ENCODE data around the gene OR5H2.

The OR5H2 gene

GRCh38 chr3:98269846-98270245, 12.5 kb upstream of the OR5H2 start:
- Histone ChIP-seq H3K27me3 (ENCODE audit: insufficient read depth, poor library complexity, severe bottlenecking) (no peaks in the 10 kb centered on the region), H3K27ac (ENCODE audit: poor library complexity, severe bottlenecking) (no peak overlapping the region), H3K4me3 (ENCODE audit: severe bottlenecking) (no peak overlapping the region), H3K9me3 (ENCODE audit: severe bottlenecking) (no peaks in the 10 kb centered on the region), H3K4me1 (ENCODE audit: insufficient read depth, poor library complexity, severe bottlenecking) (no peaks in the 10 kb centered on the region), H3K36me3 (ENCODE audit: low read depth) (no peaks in the 10 kb centered on the region)
- no peak for DNase-seq (ENCODE audit: low spot score)
- no peak for ATAC-seq (ENCODE audit: low read depth)
- no peak for TF ChIP-seq CTCF (IDR thresholded peaks at IDR 0.05; ENCODE audit: poor library complexity, severe bottlenecking)

GRCh38 chr3:98272126-98272525, 10.2 kb upstream of the OR5H2 start:
- ATAC-seq (ENCODE audit: low read depth): no peak
- no peaks in the 10 kb centered on the region for H3K27me3 ChIP-seq (ENCODE audit: insufficient read depth, poor library complexity, severe bottlenecking)
- no peak for TF ChIP-seq CTCF (IDR thresholded peaks at IDR 0.05; ENCODE audit: poor library complexity, severe bottlenecking)
- H3K27ac ChIP-seq (ENCODE audit: poor library complexity, severe bottlenecking): no peak overlapping the region
- no peaks in the 10 kb centered on the region for H3K9me3 ChIP-seq (ENCODE audit: severe bottlenecking)
- no peak overlapping the region for H3K4me3 ChIP-seq (ENCODE audit: severe bottlenecking)
- DNase-seq (ENCODE audit: low spot score): no peak
- H3K4me1 ChIP-seq (ENCODE audit: insufficient read depth, poor library complexity, severe bottlenecking): no peaks in the 10 kb centered on the region
- no peaks in the 10 kb centered on the region for H3K36me3 ChIP-seq (ENCODE audit: low read depth)

- H3K4me3 ChIP-seq (ENCODE audit: severe bottlenecking): no peak overlapping the region
- no peaks in the 10 kb centered on the region for H3K9me3 ChIP-seq (ENCODE audit: severe bottlenecking)
- H3K4me1 ChIP-seq (ENCODE audit: insufficient read depth, poor library complexity, severe bottlenecking): no peaks in the 10 kb centered on the region
- no peaks in the 10 kb centered on the region for H3K27me3 ChIP-seq (ENCODE audit: insufficient read depth, poor library complexity, severe bottlenecking)
- no peak overlapping the region for H3K27ac ChIP-seq (ENCODE audit: poor library complexity, severe bottlenecking)
- H3K36me3 ChIP-seq (ENCODE audit: low read depth): no peaks in the 10 kb centered on the region
- TF ChIP-seq CTCF (IDR thresholded peaks at IDR 0.05; ENCODE audit: poor library complexity, severe bottlenecking): no peak
- ATAC-seq (ENCODE audit: low read depth) (no peak), DNase-seq (ENCODE audit: low spot score) (no peak)
Observed at GRCh38 chr3:98274914-98275313, 7.4 kb upstream of the OR5H2 start.

GRCh38 chr3:98290916-98291315, 8.6 kb downstream of the OR5H2 start:
- ATAC-seq (ENCODE audit: low read depth): no peak
- H3K27ac ChIP-seq (ENCODE audit: poor library complexity, severe bottlenecking): no peak overlapping the region
- no peak overlapping the region for H3K4me3 ChIP-seq (ENCODE audit: severe bottlenecking)
- no peaks in the 10 kb centered on the region for H3K27me3 ChIP-seq (ENCODE audit: insufficient read depth, poor library complexity, severe bottlenecking)
- no peaks in the 10 kb centered on the region for H3K36me3 ChIP-seq (ENCODE audit: low read depth)
- no peaks in the 10 kb centered on the region for H3K4me1 ChIP-seq (ENCODE audit: insufficient read depth, poor library complexity, severe bottlenecking)
- H3K9me3 ChIP-seq (ENCODE audit: severe bottlenecking): no peaks in the 10 kb centered on the region
- no peak for TF ChIP-seq CTCF (IDR thresholded peaks at IDR 0.05; ENCODE audit: poor library complexity, severe bottlenecking)
- no peak for DNase-seq (ENCODE audit: low spot score)

- no peaks in the 10 kb centered on the region for H3K4me1 ChIP-seq (ENCODE audit: insufficient read depth, poor library complexity, severe bottlenecking)
- H3K4me3 ChIP-seq (ENCODE audit: severe bottlenecking): no peak overlapping the region
- H3K36me3 ChIP-seq (ENCODE audit: low read depth): no peaks in the 10 kb centered on the region
- H3K27me3 ChIP-seq (ENCODE audit: insufficient read depth, poor library complexity, severe bottlenecking): no peaks in the 10 kb centered on the region
- ATAC-seq (ENCODE audit: low read depth): no peak
- no peak overlapping the region for H3K27ac ChIP-seq (ENCODE audit: poor library complexity, severe bottlenecking)
- TF ChIP-seq CTCF (IDR thresholded peaks at IDR 0.05; ENCODE audit: poor library complexity, severe bottlenecking): no peak
- no peak for DNase-seq (ENCODE audit: low spot score)
- H3K9me3 ChIP-seq (ENCODE audit: severe bottlenecking): no peaks in the 10 kb centered on the region
Observed at GRCh38 chr3:98291332-98291957, 9.1 kb downstream of the OR5H2 start.

Data from RWPE2 (cell line).